ENCODE data around the gene ARAP3.

The ARAP3 gene

GRCh38 chr5:141609044-141609443 is 73.0 kb downstream of the ARAP3 start:
- no peak for DNase-seq

GRCh38 chr5:141608557-141608956 is 73.5 kb downstream of the ARAP3 start:
- DNase-seq, result no peak

- no peak for DNase-seq
Measured at GRCh38 chr5:141608046-141608445, 74.0 kb downstream of the ARAP3 start.

- DNase-seq, result peak in 2 of 4 experiments; percentile 30 to 33
Measured at GRCh38 chr5:141605523-141606277, 76.3 kb downstream of the ARAP3 start.

GRCh38 chr5:141603923-141604717 is 77.9 kb downstream of the ARAP3 start:
- no peak for DNase-seq
